Keratinocyte (primary cell): ENCODE measurements around the gene KTN1. TPM values are rescaled to one million over a fixed set of nuclear protein-coding genes. Genes with fewer than 3 reads are reported as not detected.
A peak's percentile ranks its signal among the peaks of the same experiment; 100 is the strongest.

ENCODE experiments used
- DNase-seq: peaks from one replicate; pipeline ENCODE4 v3.0.0-alpha.2; 2011; ENCODE audit warnings: low read depth, missing footprints, low spot score
- FAIRE-seq: peaks from 2 replicates; lab custom pipeline; 2011; peaks lifted over from hg19 to GRCh38; lab: Jason Lieb, UNC
- H2AFZ ChIP-seq: 2 replicates; pipeline ENCODE4 v1.6.0; 2012; ENCODE audit warnings: low read length, control low read depth, inconsistent platforms; ENCODE audit not compliant: control insufficient read depth
- H3K27ac ChIP-seq: 2 replicates; pipeline ENCODE4 v1.5.1; 2011; ENCODE audit warnings: low read length; ENCODE audit not compliant: control insufficient read depth, insufficient read depth
- H3K27me3 ChIP-seq: 3 replicates; pipeline ENCODE4 v1.6.0; 2011; ENCODE audit warnings: low read length; ENCODE audit not compliant: control insufficient read depth, insufficient read depth; ENCODE audit errors: extremely low read depth
- H3K36me3 ChIP-seq, 2 experiments: 2 replicates in 1 of 2; 3 replicates in 1 of 2; pipeline ENCODE4 v1.5.1; 2011; ENCODE audit warnings: low read length in 2 of 2, mild to moderate bottlenecking in 1 of 2; ENCODE audit not compliant: control insufficient read depth in 2 of 2, insufficient read depth in 2 of 2; ENCODE audit errors: extremely low read depth in 1 of 2
- H3K4me1 ChIP-seq: 3 replicates; pipeline ENCODE4 v1.5.1; 2011; ENCODE audit warnings: low read length; ENCODE audit not compliant: control insufficient read depth, insufficient read depth; ENCODE audit errors: extremely low read depth
- H3K4me2 ChIP-seq: 3 replicates; pipeline ENCODE4 v1.6.0; 2011; ENCODE audit warnings: low read depth, low read length; ENCODE audit not compliant: control insufficient read depth, insufficient read depth; ENCODE audit errors: extremely low read depth
- H3K4me3 ChIP-seq, 3 experiments: fragments of 200-600 bp in 1 of 3; sonication (generic) in 1 of 3; 2 replicates in 2 of 3; 3 replicates in 1 of 3; pipeline ENCODE4 v1.5.1; 2011 to 2016; ENCODE audit warnings: low read length in 3 of 3, mild to moderate bottlenecking in 3 of 3, control low read depth in 2 of 3, inconsistent platforms in 1 of 3, low read depth in 1 of 3, mixed read lengths in 1 of 3, mixed run types in 1 of 3, moderate library complexity in 1 of 3; ENCODE audit not compliant: control insufficient read depth in 2 of 3, insufficient read depth in 2 of 3; ENCODE audit errors: extremely low read depth in 1 of 3
- H3K79me2 ChIP-seq: 2 replicates; pipeline ENCODE4 v1.6.0; 2012; ENCODE audit warnings: low read length; ENCODE audit not compliant: control insufficient read depth, insufficient read depth
- H3K9ac ChIP-seq: 3 replicates; pipeline ENCODE4 v1.6.0; 2011; ENCODE audit warnings: low read length; ENCODE audit not compliant: control insufficient read depth, insufficient read depth; ENCODE audit errors: extremely low read depth
- H3K9me1 ChIP-seq: 3 replicates; pipeline ENCODE4 v1.6.0; 2011; ENCODE audit warnings: low read length; ENCODE audit not compliant: control insufficient read depth, insufficient read depth; ENCODE audit errors: extremely low read depth
- H3K9me3 ChIP-seq: 2 replicates; pipeline ENCODE4 v1.5.1; 2012; ENCODE audit warnings: low read depth, low read length; ENCODE audit not compliant: control insufficient read depth
- H4K20me1 ChIP-seq: 3 replicates; pipeline ENCODE4 v1.6.0; 2011; ENCODE audit warnings: low read length; ENCODE audit not compliant: control insufficient read depth, insufficient read depth; ENCODE audit errors: extremely low read depth
- CTCF ChIP-seq, 3 experiments: IDR thresholded peaks in 1 of 3; conservative IDR thresholded peaks in 1 of 3; optimal IDR thresholded peaks in 1 of 3; 2 replicates in 2 of 3; 3 replicates in 1 of 3; pipeline versions ENCODE3 to v1.5.1; 2011; ENCODE audit warnings: low read length in 3 of 3, mild to moderate bottlenecking in 3 of 3, moderate library complexity in 2 of 3, control low read depth in 1 of 3, inconsistent platforms in 1 of 3; ENCODE audit not compliant: insufficient read depth in 2 of 3; ENCODE audit errors: extremely low read depth in 1 of 3
- EZH2 ChIP-seq: IDR thresholded peaks from one replicate; pipeline ENCODE4 v1.6.1; 2012; ENCODE audit warnings: inconsistent platforms, mild to moderate bottlenecking, low read length, moderate library complexity
- dilution Hi-C: fragments of 300-500 bp; cut with MboI; formaldehyde crosslinking; loops from one replicate; pipeline ENCODE4 v1.7.0; 2020; ENCODE audit warnings: low sequenced_read_pairs; ENCODE audit not compliant: extremely low pct_ligation_motif_present
- polyA plus RNA-seq, 5 experiments: library from polyadenylated mRNA; depleted of rRNA in 3 of 5; stranded (reverse) in 3 of 5; stranded (forward) in 1 of 5; unstranded in 1 of 5; fragments of >200 nt; gene quantifications; 1 replicate in 1 of 5; 2 replicates in 3 of 5; 3 replicates in 1 of 5; pipeline versions ENCODE4 v1.2.1 to v1.2.3, GENCODE V29; 2011 to 2012; ENCODE audit warnings: missing spikeins in 2 of 5, low read depth in 1 of 5, low replicate concordance in 1 of 5

KTN1 gene
- polyA plus RNA-seq, 1 donor (not counting 4 experiments of a cell fraction or from before 2014, with no cell fraction given): 121 TPM

DNA sequence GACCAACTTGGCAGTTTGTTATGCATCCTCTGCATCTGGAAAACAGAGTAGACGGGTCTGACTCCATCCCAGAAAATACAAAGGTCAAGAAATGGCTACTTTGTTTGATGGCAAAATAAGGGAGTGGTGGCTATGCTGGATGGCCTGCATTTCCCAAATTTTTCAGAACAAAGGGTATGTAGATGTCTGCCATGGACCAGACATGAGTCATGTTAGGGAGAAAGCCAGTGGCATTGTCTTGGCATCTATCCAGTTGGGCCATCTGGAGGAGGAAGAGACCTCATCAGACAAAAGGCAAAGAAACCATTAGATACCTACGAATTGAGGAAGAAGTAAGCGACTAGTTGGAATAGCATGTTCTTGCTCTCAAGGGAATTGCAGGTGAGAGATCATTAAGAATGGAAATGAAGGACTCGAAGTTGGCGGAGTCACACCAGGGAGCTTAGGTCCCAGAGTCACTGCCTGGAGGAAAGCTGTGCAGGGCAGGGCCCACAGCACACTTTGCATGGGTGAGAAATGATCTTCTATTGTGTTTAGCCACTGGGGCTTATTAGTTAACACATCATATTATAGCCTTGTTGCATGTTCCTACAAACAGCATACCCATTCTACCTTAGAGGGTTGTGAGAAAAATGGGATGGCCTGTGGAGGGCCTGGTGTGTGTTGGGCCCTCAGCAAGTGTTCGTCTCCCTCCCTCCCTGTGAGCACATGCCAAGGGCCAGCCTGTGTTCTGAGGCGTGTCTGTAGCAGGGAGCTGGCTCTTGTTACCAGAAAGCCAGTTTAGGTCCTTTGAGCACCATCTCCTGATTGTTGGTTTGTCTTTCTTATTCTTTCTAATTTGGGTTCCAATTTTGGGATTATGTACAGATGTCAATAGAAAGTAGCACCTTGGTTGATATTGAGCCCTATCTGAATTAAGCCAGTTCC is 119.4 kb downstream of the KTN1 start:
- Histone ChIP-seq H3K9ac (no peak overlapping the region), H3K27me3 (no peaks in the 10 kb centered on the region), H3K27ac (no peak overlapping the region), H2AFZ (no peak overlapping the region), H3K9me1 (no peaks in the 10 kb centered on the region), H4K20me1 (no peaks in the 10 kb centered on the region), H3K36me3 (no peaks in the 10 kb centered on the region), H3K9me3 (no peaks in the 10 kb centered on the region), H3K4me2 (no peak overlapping the region), H3K4me1 (peaks cover 8% of the 10 kb centered on the region), H3K4me3 (no peak overlapping the region), H3K79me2 (no peaks in the 10 kb centered on the region)
- DNase-seq (no peak), FAIRE-seq (peak; percentile 70)
- TF ChIP-seq CTCF (optimal IDR thresholded peaks at IDR 0.05 in 1 of 3, IDR thresholded peaks at IDR 0.05 in 1 of 3, conservative IDR thresholded peaks at IDR 0.05 in 1 of 3; ENCODE audit: extremely low read depth in 1 of 3, insufficient read depth in 2 of 3, low read length in 3 of 3) (no peak), EZH2 (no peak)
- dilution Hi-C loops: loop anchor here (25.0 kb wide), 1 partner anchor 763 kb away; no protein-coding TSS in a partner anchor

DNA sequence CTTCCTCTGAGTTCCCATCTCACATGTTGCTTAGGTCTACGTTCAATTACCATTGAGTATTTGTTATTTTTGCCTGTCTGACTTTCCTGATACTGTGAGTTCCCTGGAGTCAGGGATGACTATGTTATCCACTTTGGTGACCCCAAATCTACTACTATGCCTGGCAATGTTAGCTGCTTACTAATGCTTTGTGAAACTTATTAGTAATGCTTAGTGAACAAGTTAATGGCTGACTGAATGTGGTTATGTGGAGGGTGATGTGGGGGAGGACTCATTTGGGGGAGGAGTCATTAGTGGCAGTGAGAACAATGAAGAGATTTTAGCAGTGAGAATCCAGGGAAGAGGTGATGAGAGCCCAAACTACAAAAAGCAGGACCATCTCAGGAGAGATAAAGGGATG is 121.6 kb downstream of the KTN1 start:
- Histone ChIP-seq H3K9me1 (no peaks in the 10 kb centered on the region), H3K27me3 (no peaks in the 10 kb centered on the region), H3K36me3 (no peaks in the 10 kb centered on the region), H3K4me2 (no peak overlapping the region), H3K4me3 (no peak overlapping the region), H3K9me3 (peaks cover 4% of the 10 kb centered on the region), H2AFZ (no peak overlapping the region), H4K20me1 (no peaks in the 10 kb centered on the region), H3K27ac (no peak overlapping the region), H3K9ac (no peak overlapping the region), H3K79me2 (no peaks in the 10 kb centered on the region), H3K4me1 (peaks cover 18% of the 10 kb centered on the region)
- no peak for DNase-seq
- TF ChIP-seq EZH2 (no peak), CTCF (optimal IDR thresholded peaks at IDR 0.05 in 1 of 3, IDR thresholded peaks at IDR 0.05 in 1 of 3, conservative IDR thresholded peaks at IDR 0.05 in 1 of 3; ENCODE audit: extremely low read depth in 1 of 3, insufficient read depth in 2 of 3, low read length in 3 of 3) (no peak)
- peak; percentile 52 for FAIRE-seq
- dilution Hi-C loops: no loop called here
